Medulla oblongata (tissue), 1 donor: ENCODE data around the gene RACGAP1.
"Not testable (repeated sequence)": the region's sequence is repeated elsewhere in the genome, so short reads cannot be mapped to it uniquely, and the experiment has no call there.

ENCODE experiments used
- DNase-seq: peaks from one replicate; pipeline ENCODE4 v3.0.0-alpha.2; 2015; ENCODE audit errors: extremely low spot score

Gene RACGAP1

GRCh38 chr12:50055831-50056638 lies 30.7 kb upstream of the RACGAP1 start:
- DNase-seq = peak; percentile 69

GRCh38 chr12:50053583-50053982 lies 28.3 kb upstream of the RACGAP1 start:
- DNase-seq = peak; percentile 37

GRCh38 chr12:50052964-50053363 lies 27.7 kb upstream of the RACGAP1 start:
- DNase-seq = no peak

GRCh38 chr12:50052544-50052943 lies 27.2 kb upstream of the RACGAP1 start:
- no peak for DNase-seq

- no peak for DNase-seq
Observed at GRCh38 chr12:50051101-50051806, 26.0 kb upstream of the RACGAP1 start.

GRCh38 chr12:50050410-50051098 lies 25.3 kb upstream of the RACGAP1 start:
- no peak for DNase-seq

GRCh38 chr12:50050119-50050385 lies 24.8 kb upstream of the RACGAP1 start:
- DNase-seq = no peak

- DNase-seq = no peak
Observed at GRCh38 chr12:50049254-50050118, 24.2 kb upstream of the RACGAP1 start.

- no peak for DNase-seq
Observed at GRCh38 chr12:50047693-50048250, 22.5 kb upstream of the RACGAP1 start.

GRCh38 chr12:50043854-50044253 lies 18.6 kb upstream of the RACGAP1 start:
- DNase-seq = no peak

GRCh38 chr12:50043308-50043707 lies 18.0 kb upstream of the RACGAP1 start:
- no peak for DNase-seq

- no peak for DNase-seq
Observed at GRCh38 chr12:50042693-50043092, 17.4 kb upstream of the RACGAP1 start.

GRCh38 chr12:50041962-50042361 lies 16.7 kb upstream of the RACGAP1 start:
- no peak for DNase-seq

- DNase-seq = no peak
Observed at GRCh38 chr12:50041062-50041860, 16.0 kb upstream of the RACGAP1 start.

- DNase-seq = no peak
Observed at GRCh38 chr12:50040657-50041056, 15.4 kb upstream of the RACGAP1 start.

GRCh38 chr12:50039151-50039835 lies 14.0 kb upstream of the RACGAP1 start:
- DNase-seq = peak; percentile 83

- DNase-seq = no peak
Observed at GRCh38 chr12:50038336-50038735, 13.0 kb upstream of the RACGAP1 start.

GRCh38 chr12:50032854-50033581 lies 7.7 kb upstream of the RACGAP1 start:
- DNase-seq = no peak

GRCh38 chr12:50032515-50032853 lies 7.2 kb upstream of the RACGAP1 start:
- DNase-seq = no peak

GRCh38 chr12:50030449-50030848 lies 5.2 kb upstream of the RACGAP1 start:
- DNase-seq = not testable (repeated sequence)
